Activated B cell treated with CpG ODN at 0.5 μM for 24 hours (primary cell): ENCODE results near the gene ZNF718. TPM values are rescaled to one million over a fixed set of nuclear protein-coding genes. Genes with fewer than 3 reads are reported as not detected.

Experiments
- total RNA-seq: library from RNA; stranded (reverse); gene quantifications from 2 replicates; pipeline ENCODE4 v1.2.3, GENCODE V29; 2022

ZNF718 gene
- total RNA-seq, 1 donor from 2014 or later: 10.9 TPM

Other genes with a start within 250 kb of the ZNF718 start
- 15.2 and 17.4 TPM in 2 replicates for gene ZNF595, start 71.2 kb upstream of the ZNF718 start, total RNA-seq
- not detected in 2 replicates for gene ZNF732, start 181.0 kb downstream of the ZNF718 start, total RNA-seq
- 36.9 and 47.8 TPM in 2 replicates for gene ZNF141, start 213.3 kb downstream of the ZNF718 start, total RNA-seq